CD4-positive, alpha-beta T cell (primary cell): ENCODE measurements around the gene RIGI. TPM values are rescaled to one million over a fixed set of nuclear protein-coding genes. Genes with fewer than 3 reads are reported as not detected.

Source experiments
- ATAC-seq: fragments of 200-7000 bp; cut with Tn5 transposase; one replicate; pipeline ENCODE4 v1.10.0; 2022; ENCODE audit warnings: mild to moderate bottlenecking; ENCODE audit not compliant: poor library complexity
- CTCF ChIA-PET: fragments of 350-600 bp; sonication (Branson Sonifier 250); formaldehyde crosslinking; loops from one replicate; lab custom pipeline; 2021; ENCODE audit warnings: antibody characterized with exemption, inconsistent platforms; lab: Charles Lee
- POLR2A ChIA-PET: fragments of 350-600 bp; sonication (Branson Sonifier 250); formaldehyde crosslinking; loops from one replicate; lab custom pipeline; 2021; ENCODE audit warnings: antibody characterized with exemption, inconsistent platforms; lab: Charles Lee
- DNase-seq, 14 experiments: peaks; one replicate each; pipeline ENCODE4 v3.0.0-alpha.2; 2013 to 2020; ENCODE audit warnings: mixed read lengths in 2 of 14
- H3K27ac ChIP-seq, 2 donors: one replicate each; pipeline versions ENCODE4 v1.5.1 to v1.7.0; 2013; ENCODE audit warnings: low read length in 2 of 2, low read depth in 1 of 2, mild to moderate bottlenecking in 1 of 2
- H3K27me3 ChIP-seq, 2 experiments: 1 replicate in 1 of 2; 2 replicates in 1 of 2; pipeline versions ENCODE4 v1.6.1 to v1.7.0; 2013; ENCODE audit warnings: low read length in 2 of 2, control low read depth in 1 of 2, mild to moderate bottlenecking in 1 of 2, moderate library complexity in 1 of 2; ENCODE audit not compliant: insufficient read depth in 2 of 2, control insufficient read depth in 1 of 2
- H3K36me3 ChIP-seq: one replicate; pipeline ENCODE4 v1.6.1; 2013; ENCODE audit warnings: low read length, control low read depth; ENCODE audit not compliant: insufficient read depth
- H3K4me1 ChIP-seq: one replicate; pipeline ENCODE4 v1.6.1; 2013; ENCODE audit warnings: low read length, control low read depth; ENCODE audit not compliant: insufficient read depth
- H3K4me3 ChIP-seq: one replicate; pipeline ENCODE4 v1.5.1; 2013; ENCODE audit warnings: mild to moderate bottlenecking, low read length, moderate library complexity
- H3K9me3 ChIP-seq, 2 experiments: 1 replicate in 1 of 2; 2 replicates in 1 of 2; pipeline versions ENCODE4 v1.6.1 to v1.7.0; 2013; ENCODE audit warnings: low read length in 2 of 2, mild to moderate bottlenecking in 2 of 2, control low read depth in 1 of 2, moderate library complexity in 1 of 2; ENCODE audit not compliant: control insufficient read depth in 1 of 2, insufficient read depth in 1 of 2
- H3K27ac Mint-ChIP-seq: one replicate; pipeline ENCODE4 v1.8.0; 2020; ENCODE audit warnings: mixed read lengths
- H3K27me3 Mint-ChIP-seq: one replicate; pipeline ENCODE4 v1.8.0; 2021; ENCODE audit warnings: mixed read lengths
- H3K36me3 Mint-ChIP-seq: one replicate; pipeline ENCODE4 v1.8.0; 2021; ENCODE audit warnings: low read depth, mixed read lengths
- H3K4me1 Mint-ChIP-seq: one replicate; pipeline ENCODE4 v1.8.0; 2021; ENCODE audit warnings: low read depth, mixed read lengths
- H3K4me3 Mint-ChIP-seq: one replicate; pipeline ENCODE4 v1.8.0; 2020; ENCODE audit warnings: mild to moderate bottlenecking, mixed read lengths
- H3K9me3 Mint-ChIP-seq: one replicate; pipeline ENCODE4 v1.8.0; 2020; ENCODE audit warnings: mixed read lengths
- intact Hi-C, 2 experiments: fragments of 100-400 bp; cut with DNase I in 1 of 2; cut with micrococcal nuclease in 1 of 2; formaldehyde crosslinking; loops; one replicate each; pipeline versions ENCODE4 v1.15.1 to v1.9.0; 2023 to 2025; cut with DNase I, micrococcal nuclease
- total RNA-seq, 174 experiments: library from RNA in 2 of 174; stranded (reverse) in 2 of 174; gene quantifications; one replicate each; pipeline ENCODE4 v1.2.3 and lab custom pipeline; 2021 to 2026
- TF ChIP-seq, protein P1 (sequence below): fragments of 200-600 bp; IDR thresholded peaks from one replicate; pipeline ENCODE4 v1.8.0; 2022; ENCODE audit warnings: antibody characterized with exemption, mild to moderate bottlenecking

Gene RIGI
- total RNA-seq, 2 experiments from 2014 or later: 4.9 to 5.0 TPM

DNA sequence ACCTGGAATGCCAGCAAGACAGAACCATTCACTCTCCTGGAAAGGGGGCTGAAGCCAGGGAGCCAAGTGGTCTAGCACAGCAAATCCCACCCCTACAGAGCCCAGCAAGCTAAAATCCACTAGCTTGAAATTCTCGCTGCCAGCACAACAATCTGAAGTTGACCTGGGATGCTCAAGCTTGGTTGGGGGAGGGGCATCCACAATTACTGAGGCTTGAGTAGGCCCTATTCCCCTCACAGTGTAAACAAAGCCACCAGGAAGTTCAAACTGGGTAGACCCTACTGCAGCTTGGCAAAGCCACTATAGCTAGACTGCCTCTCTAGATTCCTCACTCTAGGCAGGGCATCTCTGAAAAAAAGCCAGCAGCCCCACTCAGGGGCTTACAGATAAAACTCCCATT lies 17.3 kb downstream of the RIGI start:
- DNase-seq: no peak
- intact Hi-C loops: no loop called here
- Mint-ChIP-seq H3K27ac (no peak overlapping the region), H3K4me1 (peaks cover 53% of the 10 kb centered on the region), H3K4me3 (no peak overlapping the region), H3K27me3 (no peaks in the 10 kb centered on the region), H3K9me3 (no peaks in the 10 kb centered on the region), H3K36me3 (peaks cover 20% of the 10 kb centered on the region)
- ChIA-PET CTCF (interaction anchor here (1.4 kb wide), 1 partner anchor 9 kb away, joined by 3 read pairs; no protein-coding TSS in a partner anchor), POLR2A (interaction anchor here (1.3 to 1.4 kb wide), 2 partner anchors 9 to 18 kb away, joined by 4 to 5 read pairs; partner anchors contain the start of gene RIGI)
- TF ChIP-seq, protein P1, sequence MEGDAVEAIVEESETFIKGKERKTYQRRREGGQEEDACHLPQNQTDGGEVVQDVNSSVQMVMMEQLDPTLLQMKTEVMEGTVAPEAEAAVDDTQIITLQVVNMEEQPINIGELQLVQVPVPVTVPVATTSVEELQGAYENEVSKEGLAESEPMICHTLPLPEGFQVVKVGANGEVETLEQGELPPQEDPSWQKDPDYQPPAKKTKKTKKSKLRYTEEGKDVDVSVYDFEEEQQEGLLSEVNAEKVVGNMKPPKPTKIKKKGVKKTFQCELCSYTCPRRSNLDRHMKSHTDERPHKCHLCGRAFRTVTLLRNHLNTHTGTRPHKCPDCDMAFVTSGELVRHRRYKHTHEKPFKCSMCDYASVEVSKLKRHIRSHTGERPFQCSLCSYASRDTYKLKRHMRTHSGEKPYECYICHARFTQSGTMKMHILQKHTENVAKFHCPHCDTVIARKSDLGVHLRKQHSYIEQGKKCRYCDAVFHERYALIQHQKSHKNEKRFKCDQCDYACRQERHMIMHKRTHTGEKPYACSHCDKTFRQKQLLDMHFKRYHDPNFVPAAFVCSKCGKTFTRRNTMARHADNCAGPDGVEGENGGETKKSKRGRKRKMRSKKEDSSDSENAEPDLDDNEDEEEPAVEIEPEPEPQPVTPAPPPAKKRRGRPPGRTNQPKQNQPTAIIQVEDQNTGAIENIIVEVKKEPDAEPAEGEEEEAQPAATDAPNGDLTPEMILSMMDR: no peak
- no peaks in the 10 kb centered on the region for H3K27me3 ChIP-seq
- ATAC-seq: no peak
- peaks cover 10% of the 10 kb centered on the region for H3K4me1 ChIP-seq
- H3K36me3 ChIP-seq: peaks cover 6% of the 10 kb centered on the region
- no peaks in the 10 kb centered on the region for H3K9me3 ChIP-seq
- H3K4me3 ChIP-seq: no peak overlapping the region
- no peak overlapping the region for H3K27ac ChIP-seq

DNA sequence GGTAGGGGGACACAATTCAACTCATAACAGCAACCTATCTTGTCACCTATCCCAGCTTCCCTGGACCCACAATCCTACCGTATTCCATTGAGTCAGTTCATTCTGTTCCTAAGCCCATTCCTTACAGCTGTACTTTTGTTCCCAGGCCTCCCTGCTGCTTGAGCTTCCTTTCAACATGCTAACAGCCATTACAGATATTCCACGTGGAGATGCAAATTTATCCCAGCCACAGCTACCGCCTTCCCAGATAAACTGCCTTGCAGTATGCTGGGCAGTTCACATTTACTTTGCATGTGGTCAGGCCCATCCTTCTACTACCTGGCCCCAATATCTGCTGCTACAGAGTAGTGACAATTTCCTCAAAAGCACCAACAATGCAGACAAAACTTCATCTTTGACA lies 23.0 kb downstream of the RIGI start:
- Mint-ChIP-seq H3K27ac (peak overlapping the region; percentile 46), H3K9me3 (no peaks in the 10 kb centered on the region), H3K4me3 (no peak overlapping the region), H3K36me3 (peaks cover 46% of the 10 kb centered on the region), H3K4me1 (peaks cover 17% of the 10 kb centered on the region), H3K27me3 (no peaks in the 10 kb centered on the region)
- no peak overlapping the region for H3K4me3 ChIP-seq
- H3K36me3 ChIP-seq: peaks cover 38% of the 10 kb centered on the region
- H3K27ac ChIP-seq: no peak overlapping the region
- no peak for ATAC-seq
- TF ChIP-seq, protein P1: no peak
- no peak for DNase-seq
- intact Hi-C loops: no loop called here
- no peaks in the 10 kb centered on the region for H3K27me3 ChIP-seq
- H3K9me3 ChIP-seq: no peaks in the 10 kb centered on the region
- CTCF ChIA-PET: interaction anchor here (1.3 kb wide), 1 partner anchor 23 kb away, joined by 3 read pairs; the partner anchor contains the start of gene RIGI
- POLR2A ChIA-PET: no interaction called here
- H3K4me1 ChIP-seq: no peaks in the 10 kb centered on the region

DNA sequence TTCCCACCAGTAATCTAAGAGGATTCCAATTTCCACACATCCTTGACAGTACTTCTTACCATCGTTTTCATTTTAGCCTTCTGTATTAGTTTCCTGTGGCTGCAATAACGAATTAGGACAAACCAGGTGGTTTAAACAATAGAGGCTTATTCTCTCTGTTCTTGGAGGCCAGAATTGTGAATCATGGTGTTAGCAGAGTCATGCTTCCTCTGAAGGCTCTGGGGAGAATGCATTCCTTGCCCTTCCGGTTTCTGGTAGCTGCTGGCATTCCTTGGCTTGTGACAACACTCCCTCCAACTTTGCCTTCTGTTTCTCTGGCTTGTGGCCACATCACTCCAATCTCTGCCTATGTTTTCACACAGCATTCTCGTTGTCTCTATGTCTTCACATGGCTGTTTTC lies 23.5 kb downstream of the RIGI start:
- Histone ChIP-seq H3K27ac (no peak overlapping the region), H3K4me1 (no peaks in the 10 kb centered on the region), H3K4me3 (no peak overlapping the region), H3K36me3 (peaks cover 41% of the 10 kb centered on the region), H3K9me3 (no peaks in the 10 kb centered on the region), H3K27me3 (no peaks in the 10 kb centered on the region)
- ChIA-PET CTCF (interaction anchor here (1.3 kb wide), 1 partner anchor 23 kb away, joined by 3 read pairs; the partner anchor contains the start of gene RIGI), POLR2A (no interaction called here)
- Mint-ChIP-seq H3K27me3 (no peaks in the 10 kb centered on the region), H3K9me3 (no peaks in the 10 kb centered on the region), H3K36me3 (peaks cover 51% of the 10 kb centered on the region), H3K4me1 (peaks cover 14% of the 10 kb centered on the region), H3K27ac (no peak overlapping the region), H3K4me3 (no peak overlapping the region)
- ATAC-seq (no peak), DNase-seq (no peak)
- TF ChIP-seq, protein P1: no peak
- intact Hi-C loops: no loop called here
